ENCODE data around the gene PIP5K1B. TPM values are rescaled to one million over a fixed set of nuclear protein-coding genes. Genes with fewer than 3 reads are reported as not detected.

The PIP5K1B gene
- total and polyA plus RNA-seq, 7 donors, result 10.3 to 72.6 (median 23.5) TPM

GRCh38 chr9:68795411-68795810 is 90.4 kb downstream of the PIP5K1B start:
- no peak overlapping the region for H3K27ac ChIP-seq
- WGBS, 2 donors, result 77 to 93% methylated on average over 2 of the region's 2 CpGs
- DNase-seq, result no peak
- H3K9me3 ChIP-seq, result no peaks in the 10 kb centered on the region
- H3K4me1 ChIP-seq, result no peaks in the 10 kb centered on the region
- intact Hi-C loops (cut with DNase I), result no loop called here
- TF ChIP-seq, protein P1, sequence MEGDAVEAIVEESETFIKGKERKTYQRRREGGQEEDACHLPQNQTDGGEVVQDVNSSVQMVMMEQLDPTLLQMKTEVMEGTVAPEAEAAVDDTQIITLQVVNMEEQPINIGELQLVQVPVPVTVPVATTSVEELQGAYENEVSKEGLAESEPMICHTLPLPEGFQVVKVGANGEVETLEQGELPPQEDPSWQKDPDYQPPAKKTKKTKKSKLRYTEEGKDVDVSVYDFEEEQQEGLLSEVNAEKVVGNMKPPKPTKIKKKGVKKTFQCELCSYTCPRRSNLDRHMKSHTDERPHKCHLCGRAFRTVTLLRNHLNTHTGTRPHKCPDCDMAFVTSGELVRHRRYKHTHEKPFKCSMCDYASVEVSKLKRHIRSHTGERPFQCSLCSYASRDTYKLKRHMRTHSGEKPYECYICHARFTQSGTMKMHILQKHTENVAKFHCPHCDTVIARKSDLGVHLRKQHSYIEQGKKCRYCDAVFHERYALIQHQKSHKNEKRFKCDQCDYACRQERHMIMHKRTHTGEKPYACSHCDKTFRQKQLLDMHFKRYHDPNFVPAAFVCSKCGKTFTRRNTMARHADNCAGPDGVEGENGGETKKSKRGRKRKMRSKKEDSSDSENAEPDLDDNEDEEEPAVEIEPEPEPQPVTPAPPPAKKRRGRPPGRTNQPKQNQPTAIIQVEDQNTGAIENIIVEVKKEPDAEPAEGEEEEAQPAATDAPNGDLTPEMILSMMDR (IDR thresholded peaks at IDR 0.05), result no peak
- TF ChIP-seq POLR2A (IDR thresholded peaks at IDR 0.05) (no peak), POLR2AphosphoS5 (IDR thresholded peaks at IDR 0.05) (no peak), EP300 (IDR thresholded peaks at IDR 0.05) (no peak)
- no peak overlapping the region for H3K4me3 ChIP-seq
- no peaks in the 10 kb centered on the region for H3K36me3 ChIP-seq
- no peaks in the 10 kb centered on the region for H3K27me3 ChIP-seq

DNA sequence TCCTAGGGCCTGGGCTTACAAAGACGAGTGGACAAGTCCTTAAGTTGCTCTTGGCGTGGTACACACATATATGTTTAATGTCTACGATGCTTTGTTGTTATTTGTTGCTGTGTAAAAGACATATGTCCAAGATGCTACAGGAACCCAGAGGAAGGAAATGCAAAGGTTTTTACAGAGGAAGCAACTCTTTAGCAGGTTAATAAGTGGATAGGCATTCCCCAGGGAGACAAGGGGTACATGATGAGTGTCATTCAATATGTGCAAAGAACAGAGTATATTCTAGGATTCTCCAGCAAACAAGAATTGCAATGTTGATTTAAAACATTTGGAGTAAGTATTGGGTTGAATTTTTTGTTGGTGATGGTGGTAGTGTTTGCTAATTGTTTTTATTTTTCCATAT is 92.1 kb downstream of the PIP5K1B start:
- Histone ChIP-seq H3K4me1 (no peaks in the 10 kb centered on the region), H3K9me3 (no peaks in the 10 kb centered on the region), H3K27me3 (no peaks in the 10 kb centered on the region), H3K4me3 (no peak overlapping the region), H3K36me3 (no peaks in the 10 kb centered on the region), H3K27ac (no peak overlapping the region)
- intact Hi-C loops (cut with DNase I), result no loop called here
- 87 to 89% methylated on average over 3 of the region's 3 CpGs for WGBS, 2 donors
- TF ChIP-seq POLR2A (IDR thresholded peaks at IDR 0.05), result no peak
- TF ChIP-seq POLR2AphosphoS5 (IDR thresholded peaks at IDR 0.05), result no peak
- TF ChIP-seq EP300 (IDR thresholded peaks at IDR 0.05), result no peak
- TF ChIP-seq, protein P1 (IDR thresholded peaks at IDR 0.05), result no peak
- DNase-seq, result no peak

DNA sequence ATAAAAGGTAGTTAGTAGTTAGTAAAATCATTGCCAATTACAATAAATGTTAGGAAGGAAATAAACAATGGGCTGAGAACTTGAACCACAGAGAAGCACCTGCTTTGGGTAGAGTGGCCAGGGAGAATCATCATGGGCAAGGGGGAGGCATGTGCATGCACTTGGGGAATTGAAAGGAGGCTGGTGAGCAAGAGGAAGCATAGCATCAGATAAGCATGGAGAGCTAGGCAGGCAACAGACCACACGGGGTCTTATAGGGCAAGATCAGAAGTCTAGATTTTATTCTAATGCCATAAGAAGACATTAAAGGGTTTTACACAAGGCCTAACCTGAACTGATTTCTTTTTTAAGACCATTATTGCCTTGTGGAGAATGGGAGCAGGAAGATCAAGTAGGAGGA is 93.4 kb downstream of the PIP5K1B start:
- TF ChIP-seq POLR2A (IDR thresholded peaks at IDR 0.05), result no peak
- TF ChIP-seq POLR2AphosphoS5 (IDR thresholded peaks at IDR 0.05), result peak in 1 of 4 donors; percentile 8
- TF ChIP-seq EP300 (IDR thresholded peaks at IDR 0.05), result no peak
- TF ChIP-seq, protein P1 (IDR thresholded peaks at IDR 0.05), result no peak
- H3K9me3 ChIP-seq, result no peaks in the 10 kb centered on the region

DNA sequence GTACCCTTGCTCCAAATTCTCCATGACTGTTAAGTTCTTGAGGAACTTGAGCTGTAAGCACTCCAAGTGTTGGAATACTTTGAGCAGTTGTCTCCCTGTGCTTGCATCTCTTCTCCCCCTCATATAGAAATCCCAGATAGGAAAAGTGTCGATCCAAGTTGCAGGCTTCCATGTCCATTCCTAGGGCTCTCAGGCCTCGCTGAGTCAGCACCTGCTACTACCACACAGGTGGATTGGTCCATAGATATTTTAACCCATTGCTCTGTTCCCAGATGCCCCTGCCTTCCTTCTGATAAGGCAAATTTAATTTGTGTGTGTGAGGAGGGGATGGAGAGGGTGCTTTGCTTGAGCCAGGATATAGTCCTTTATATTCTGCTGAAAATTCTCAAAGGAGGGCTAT is 95.8 kb downstream of the PIP5K1B start:
- H3K4me1 ChIP-seq, result peaks cover 0 to 20% (median 16%) of the 10 kb centered on the region in 4 donors
- no peak for DNase-seq
- no peaks in the 10 kb centered on the region for H3K9me3 ChIP-seq
- WGBS, 2 donors, result 89 to 91% methylated on average over 2 of the region's 2 CpGs
- H3K36me3 ChIP-seq, result no peaks in the 10 kb centered on the region
- intact Hi-C loops (cut with DNase I), result no loop called here
- H3K4me3 ChIP-seq, result no peak overlapping the region
- no peak for TF ChIP-seq EP300 (IDR thresholded peaks at IDR 0.05)
- TF ChIP-seq POLR2A (IDR thresholded peaks at IDR 0.05), result no peak
- TF ChIP-seq, protein P1 (IDR thresholded peaks at IDR 0.05), result no peak
- TF ChIP-seq POLR2AphosphoS5 (IDR thresholded peaks at IDR 0.05), result no peak
- no peak overlapping the region for H3K27ac ChIP-seq
- no peaks in the 10 kb centered on the region for H3K27me3 ChIP-seq

More for the DNA sequence above, 93.4 kb downstream of the PIP5K1B start:
- Histone ChIP-seq H3K36me3 (no peaks in the 10 kb centered on the region), H3K27me3 (no peaks in the 10 kb centered on the region), H3K4me1 (peaks cover 0 to 4% (median under 1%) of the 10 kb centered on the region in 4 donors), H3K27ac (no peak overlapping the region), H3K4me3 (no peak overlapping the region)
- intact Hi-C loops (cut with DNase I), result no loop called here
- 58 to 85% methylated on average over 1 of the region's 1 CpG for WGBS, 2 donors
- DNase-seq, result no peak

- no peaks in the 10 kb centered on the region for H3K9me3 ChIP-seq
- H3K27me3 ChIP-seq, result no peaks in the 10 kb centered on the region
- 55 to 61% methylated on average over 6 of the region's 6 CpGs for WGBS, 2 donors
- H3K27ac ChIP-seq, result no peak overlapping the region
- DNase-seq, result no peak
- intact Hi-C loops (cut with DNase I), result no loop called here
- no peaks in the 10 kb centered on the region for H3K36me3 ChIP-seq
- TF ChIP-seq POLR2AphosphoS5 (IDR thresholded peaks at IDR 0.05) (no peak), POLR2A (IDR thresholded peaks at IDR 0.05) (no peak), EP300 (IDR thresholded peaks at IDR 0.05) (no peak)
- TF ChIP-seq, protein P1 (IDR thresholded peaks at IDR 0.05), result no peak
- peaks cover 0 to 37% (median 30%) of the 10 kb centered on the region in 4 donors for H3K4me1 ChIP-seq
- H3K4me3 ChIP-seq, result no peak overlapping the region
Observed at GRCh38 chr9:68802525-68803015, 97.5 kb downstream of the PIP5K1B start.

All from sigmoid colon (tissue), 7 donors.